GM23338 (cell line): ENCODE data around the gene IL26. TPM values are rescaled to one million over a fixed set of nuclear protein-coding genes. Genes with fewer than 3 reads are reported as not detected.

Experiments used
- ATAC-seq: fragments of 200-7000 bp; cut with Tn5 transposase; 3 replicates; pipeline ENCODE4 v1.9.1; 2020
- DNase-seq: peaks from one replicate; pipeline ENCODE4 v3.0.0-alpha.2; 2015; ENCODE audit warnings: low spot score
- H2AFZ ChIP-seq: fragments of 200-600 bp; sonication (generic); 2 replicates; pipeline ENCODE4 v1.8.0; 2016; ENCODE audit warnings: antibody characterized with exemption, mild to moderate bottlenecking, moderate library complexity
- H3F3A ChIP-seq: fragments of 200-600 bp; sonication (generic); replicated peaks from 2 replicates; pipeline ENCODE4 v1.8.0; 2017; ENCODE audit warnings: antibody characterized with exemption, mixed run types, low read depth
- H3K27ac ChIP-seq: fragments of 200-600 bp; sonication (generic); 2 replicates; pipeline ENCODE4 v1.6.1; 2016; ENCODE audit warnings: low read depth
- H3K27me3 ChIP-seq: fragments of 200-600 bp; sonication (generic); 2 replicates; pipeline ENCODE4 v1.8.0; 2016; ENCODE audit warnings: mild to moderate bottlenecking, mixed run types, moderate library complexity; ENCODE audit not compliant: insufficient read depth
- H3K36me3 ChIP-seq: fragments of 200-600 bp; sonication (generic); 2 replicates; pipeline ENCODE4 v1.8.0; 2016; ENCODE audit warnings: mild to moderate bottlenecking; ENCODE audit not compliant: insufficient read depth
- H3K4me1 ChIP-seq: fragments of 200-600 bp; sonication (generic); 2 replicates; pipeline ENCODE4 v1.8.0; 2016; ENCODE audit warnings: mild to moderate bottlenecking, moderate library complexity; ENCODE audit not compliant: insufficient read depth
- H3K4me2 ChIP-seq: fragments of 200-600 bp; sonication (generic); 2 replicates; pipeline ENCODE4 v1.7.1; 2017; ENCODE audit warnings: mixed run types
- H3K4me3 ChIP-seq: fragments of 200-600 bp; sonication (generic); 2 replicates; pipeline ENCODE4 v1.6.1; 2016; ENCODE audit warnings: mixed run types
- H3K79me2 ChIP-seq: fragments of 200-600 bp; sonication (generic); replicated peaks from 2 replicates; pipeline ENCODE4 v1.8.0; 2017; ENCODE audit warnings: mild to moderate bottlenecking; ENCODE audit not compliant: insufficient read depth
- H3K9me2 ChIP-seq: fragments of 200-600 bp; sonication (generic); 2 replicates; pipeline ENCODE4 v1.8.0; 2017; ENCODE audit not compliant: insufficient read depth
- H4K20me1 ChIP-seq: fragments of 200-600 bp; sonication (generic); replicated peaks from 2 replicates; pipeline ENCODE4 v1.8.0; 2017; ENCODE audit warnings: mild to moderate bottlenecking; ENCODE audit not compliant: insufficient read depth
- H3K27ac Mint-ChIP-seq: 2 replicates; pipeline ENCODE4 v1.8.0; 2020; ENCODE audit warnings: inconsistent platforms, mild to moderate bottlenecking, moderate library complexity, mixed read lengths
- H3K27me3 Mint-ChIP-seq: 3 replicates; pipeline ENCODE4 v1.8.0; 2022; ENCODE audit warnings: low read depth, mild to moderate bottlenecking, moderate library complexity, mixed read lengths, inconsistent platforms; ENCODE audit not compliant: insufficient read depth, poor library complexity
- H3K36me3 Mint-ChIP-seq: 3 replicates; pipeline ENCODE4 v1.8.0; 2021; ENCODE audit warnings: low read depth, mild to moderate bottlenecking, inconsistent platforms, moderate library complexity, mixed read lengths
- H3K4me1 Mint-ChIP-seq: 3 replicates; pipeline ENCODE4 v1.8.0; 2020; ENCODE audit warnings: mild to moderate bottlenecking, inconsistent platforms, mixed read lengths
- H3K4me3 Mint-ChIP-seq: 3 replicates; pipeline ENCODE4 v1.8.0; 2021; ENCODE audit warnings: moderate library complexity, mild to moderate bottlenecking, inconsistent platforms, mixed read lengths
- H3K9me3 Mint-ChIP-seq: 3 replicates; pipeline ENCODE4 v1.8.0; 2020; ENCODE audit warnings: moderate library complexity, mild to moderate bottlenecking, inconsistent platforms, mixed read lengths
- EZH2 ChIP-seq: fragments of 200-600 bp; sonication (generic); IDR thresholded peaks from one replicate; pipeline ENCODE4 v1.8.0; 2017; ENCODE audit warnings: antibody characterized with exemption, mild to moderate bottlenecking, low read depth; ENCODE audit not compliant: unreplicated experiment
- EZH2phosphoT487 ChIP-seq: fragments of 200-600 bp; sonication (generic); IDR thresholded peaks from one replicate; pipeline ENCODE4 v1.8.1; 2018; ENCODE audit warnings: antibody characterized with exemption; ENCODE audit not compliant: unreplicated experiment
- NANOG ChIP-seq: IDR thresholded peaks from 2 replicates; pipeline ENCODE4 v1.6.1; 2016; ENCODE audit warnings: antibody characterized with exemption, borderline replicate concordance
- POLR2AphosphoS5 ChIP-seq: IDR thresholded peaks from 2 replicates; pipeline ENCODE4 v1.6.1; 2016; ENCODE audit warnings: antibody characterized with exemption, low read depth
- STAT1 ChIP-seq: IDR thresholded peaks from one replicate; pipeline ENCODE4 v1.6.1; 2016; ENCODE audit warnings: antibody characterized with exemption; ENCODE audit not compliant: unreplicated experiment
- ZNF114 ChIP-seq: fragments of 250-450 bp; sonication (Bioruptor Pico); IDR thresholded peaks from 2 replicates; pipeline ENCODE4 v1.5.0; 2020; ENCODE audit warnings: mild to moderate bottlenecking, moderate library complexity
- ZNF331 ChIP-seq: fragments of 250-450 bp; sonication (Bioruptor Pico); IDR thresholded peaks from 2 replicates; pipeline ENCODE4 v1.5.0; 2020; ENCODE audit warnings: low read depth, mild to moderate bottlenecking, moderate library complexity
- polyA plus RNA-seq: library from polyadenylated mRNA; unstranded; fragments of >200 nt; fragmentation: Nextera tagmentation; extraction: Ambion mirVana; gene quantifications from 2 replicates; pipeline ENCODE4 v1.2.1, GENCODE V29; 2016
- total RNA-seq: library from RNA; depleted of rRNA; stranded (reverse); fragments of >200 nt; shearing (Covaris generic); gene quantifications from 2 replicates; pipeline ENCODE4 v1.2.3, GENCODE V29; 2014
- TF ChIP-seq, protein P1 (sequence below): IDR thresholded peaks from one replicate; pipeline ENCODE4 v1.6.1; 2018; ENCODE audit warnings: antibody characterized with exemption; ENCODE audit not compliant: unreplicated experiment
- TF ChIP-seq, protein P2 (sequence below), 2 experiments: fragments of 200-600 bp in 1 of 2; sonication (generic) in 1 of 2; conservative IDR thresholded peaks; 2 replicates each; pipeline versions ENCODE4 v1.5.1 to v1.6.1; 2016 to 2017; ENCODE audit warnings: antibody characterized with exemption in 2 of 2, low read depth in 2 of 2, mild to moderate bottlenecking in 2 of 2, moderate library complexity in 1 of 2
- TF ChIP-seq, protein P3 (sequence below): fragments of 250-450 bp; sonication (Bioruptor Pico); IDR thresholded peaks from 2 replicates; pipeline ENCODE4 v1.5.0; 2020; ENCODE audit warnings: mild to moderate bottlenecking, moderate library complexity

Gene IL26
- total and polyA plus RNA-seq, 2 experiments from 2014 or later = not detected

GRCh38 chr12:68240975-68241374, 15.4 kb upstream of the IL26 start (continued):
- TF ChIP-seq NANOG (no peak), ZNF331 (CRISPR knock-in tag) (no peak), STAT1 (no peak), EZH2 (no peak), ZNF114 (no peak), POLR2AphosphoS5 (no peak)
- TF ChIP-seq, protein P1, sequence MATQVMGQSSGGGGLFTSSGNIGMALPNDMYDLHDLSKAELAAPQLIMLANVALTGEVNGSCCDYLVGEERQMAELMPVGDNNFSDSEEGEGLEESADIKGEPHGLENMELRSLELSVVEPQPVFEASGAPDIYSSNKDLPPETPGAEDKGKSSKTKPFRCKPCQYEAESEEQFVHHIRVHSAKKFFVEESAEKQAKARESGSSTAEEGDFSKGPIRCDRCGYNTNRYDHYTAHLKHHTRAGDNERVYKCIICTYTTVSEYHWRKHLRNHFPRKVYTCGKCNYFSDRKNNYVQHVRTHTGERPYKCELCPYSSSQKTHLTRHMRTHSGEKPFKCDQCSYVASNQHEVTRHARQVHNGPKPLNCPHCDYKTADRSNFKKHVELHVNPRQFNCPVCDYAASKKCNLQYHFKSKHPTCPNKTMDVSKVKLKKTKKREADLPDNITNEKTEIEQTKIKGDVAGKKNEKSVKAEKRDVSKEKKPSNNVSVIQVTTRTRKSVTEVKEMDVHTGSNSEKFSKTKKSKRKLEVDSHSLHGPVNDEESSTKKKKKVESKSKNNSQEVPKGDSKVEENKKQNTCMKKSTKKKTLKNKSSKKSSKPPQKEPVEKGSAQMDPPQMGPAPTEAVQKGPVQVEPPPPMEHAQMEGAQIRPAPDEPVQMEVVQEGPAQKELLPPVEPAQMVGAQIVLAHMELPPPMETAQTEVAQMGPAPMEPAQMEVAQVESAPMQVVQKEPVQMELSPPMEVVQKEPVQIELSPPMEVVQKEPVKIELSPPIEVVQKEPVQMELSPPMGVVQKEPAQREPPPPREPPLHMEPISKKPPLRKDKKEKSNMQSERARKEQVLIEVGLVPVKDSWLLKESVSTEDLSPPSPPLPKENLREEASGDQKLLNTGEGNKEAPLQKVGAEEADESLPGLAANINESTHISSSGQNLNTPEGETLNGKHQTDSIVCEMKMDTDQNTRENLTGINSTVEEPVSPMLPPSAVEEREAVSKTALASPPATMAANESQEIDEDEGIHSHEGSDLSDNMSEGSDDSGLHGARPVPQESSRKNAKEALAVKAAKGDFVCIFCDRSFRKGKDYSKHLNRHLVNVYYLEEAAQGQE = no peak
- TF ChIP-seq, protein P2, sequence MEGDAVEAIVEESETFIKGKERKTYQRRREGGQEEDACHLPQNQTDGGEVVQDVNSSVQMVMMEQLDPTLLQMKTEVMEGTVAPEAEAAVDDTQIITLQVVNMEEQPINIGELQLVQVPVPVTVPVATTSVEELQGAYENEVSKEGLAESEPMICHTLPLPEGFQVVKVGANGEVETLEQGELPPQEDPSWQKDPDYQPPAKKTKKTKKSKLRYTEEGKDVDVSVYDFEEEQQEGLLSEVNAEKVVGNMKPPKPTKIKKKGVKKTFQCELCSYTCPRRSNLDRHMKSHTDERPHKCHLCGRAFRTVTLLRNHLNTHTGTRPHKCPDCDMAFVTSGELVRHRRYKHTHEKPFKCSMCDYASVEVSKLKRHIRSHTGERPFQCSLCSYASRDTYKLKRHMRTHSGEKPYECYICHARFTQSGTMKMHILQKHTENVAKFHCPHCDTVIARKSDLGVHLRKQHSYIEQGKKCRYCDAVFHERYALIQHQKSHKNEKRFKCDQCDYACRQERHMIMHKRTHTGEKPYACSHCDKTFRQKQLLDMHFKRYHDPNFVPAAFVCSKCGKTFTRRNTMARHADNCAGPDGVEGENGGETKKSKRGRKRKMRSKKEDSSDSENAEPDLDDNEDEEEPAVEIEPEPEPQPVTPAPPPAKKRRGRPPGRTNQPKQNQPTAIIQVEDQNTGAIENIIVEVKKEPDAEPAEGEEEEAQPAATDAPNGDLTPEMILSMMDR (conservative IDR thresholded peaks at IDR 0.05; ENCODE audit: low read depth in 2 of 2) = no peak

DNA sequence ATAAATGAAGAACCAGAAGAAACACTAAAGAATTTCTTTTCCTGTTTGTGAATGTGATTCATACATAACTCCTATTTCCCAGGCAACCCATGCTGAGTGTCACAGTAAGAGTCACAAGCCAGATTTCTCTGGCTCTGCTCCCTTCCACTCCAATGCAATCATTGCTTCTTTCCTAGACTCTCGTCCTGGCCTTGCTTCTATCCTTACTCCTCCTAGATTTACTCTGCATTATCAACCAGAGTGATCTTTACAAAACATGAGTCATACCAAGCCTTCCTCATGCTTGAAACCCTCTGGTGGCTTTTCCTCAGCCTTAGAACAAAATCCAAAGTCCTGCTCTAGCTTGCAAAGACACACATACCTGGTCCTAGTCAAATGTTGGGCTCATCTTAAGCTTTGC, 14.5 kb upstream of the IL26 start:
- H3K27me3 Mint-ChIP-seq = no peaks in the 10 kb centered on the region
- Histone ChIP-seq H3K36me3 (no peaks in the 10 kb centered on the region), H3K27ac (no peak overlapping the region), H3K9me2 (peaks cover 10% of the 10 kb centered on the region; the same call in 1 of the 2 replicates), H3F3A (no peaks in the 10 kb centered on the region), H3K79me2 (no peaks in the 10 kb centered on the region), H3K4me3 (no peak overlapping the region), H4K20me1 (no peaks in the 10 kb centered on the region), H2AFZ (no peak overlapping the region), H3K27me3 (no peaks in the 10 kb centered on the region), H3K4me2 (no peak overlapping the region), H3K4me1 (no peaks in the 10 kb centered on the region)
- DNase-seq = no peak
- H3K4me1 Mint-ChIP-seq = peaks cover 2% of the 10 kb centered on the region; the same call in 1 of the 3 replicates
- H3K9me3 Mint-ChIP-seq = no peaks in the 10 kb centered on the region
- H3K27ac Mint-ChIP-seq = no peak overlapping the region
- no peaks in the 10 kb centered on the region for H3K36me3 Mint-ChIP-seq
- ATAC-seq = no peak
- no peak overlapping the region for H3K4me3 Mint-ChIP-seq
- TF ChIP-seq EZH2phosphoT487 = no peak
- TF ChIP-seq ZNF114 = no peak
- TF ChIP-seq, protein P2 (conservative IDR thresholded peaks at IDR 0.05; ENCODE audit: low read depth in 2 of 2) = no peak
- TF ChIP-seq, protein P3, sequence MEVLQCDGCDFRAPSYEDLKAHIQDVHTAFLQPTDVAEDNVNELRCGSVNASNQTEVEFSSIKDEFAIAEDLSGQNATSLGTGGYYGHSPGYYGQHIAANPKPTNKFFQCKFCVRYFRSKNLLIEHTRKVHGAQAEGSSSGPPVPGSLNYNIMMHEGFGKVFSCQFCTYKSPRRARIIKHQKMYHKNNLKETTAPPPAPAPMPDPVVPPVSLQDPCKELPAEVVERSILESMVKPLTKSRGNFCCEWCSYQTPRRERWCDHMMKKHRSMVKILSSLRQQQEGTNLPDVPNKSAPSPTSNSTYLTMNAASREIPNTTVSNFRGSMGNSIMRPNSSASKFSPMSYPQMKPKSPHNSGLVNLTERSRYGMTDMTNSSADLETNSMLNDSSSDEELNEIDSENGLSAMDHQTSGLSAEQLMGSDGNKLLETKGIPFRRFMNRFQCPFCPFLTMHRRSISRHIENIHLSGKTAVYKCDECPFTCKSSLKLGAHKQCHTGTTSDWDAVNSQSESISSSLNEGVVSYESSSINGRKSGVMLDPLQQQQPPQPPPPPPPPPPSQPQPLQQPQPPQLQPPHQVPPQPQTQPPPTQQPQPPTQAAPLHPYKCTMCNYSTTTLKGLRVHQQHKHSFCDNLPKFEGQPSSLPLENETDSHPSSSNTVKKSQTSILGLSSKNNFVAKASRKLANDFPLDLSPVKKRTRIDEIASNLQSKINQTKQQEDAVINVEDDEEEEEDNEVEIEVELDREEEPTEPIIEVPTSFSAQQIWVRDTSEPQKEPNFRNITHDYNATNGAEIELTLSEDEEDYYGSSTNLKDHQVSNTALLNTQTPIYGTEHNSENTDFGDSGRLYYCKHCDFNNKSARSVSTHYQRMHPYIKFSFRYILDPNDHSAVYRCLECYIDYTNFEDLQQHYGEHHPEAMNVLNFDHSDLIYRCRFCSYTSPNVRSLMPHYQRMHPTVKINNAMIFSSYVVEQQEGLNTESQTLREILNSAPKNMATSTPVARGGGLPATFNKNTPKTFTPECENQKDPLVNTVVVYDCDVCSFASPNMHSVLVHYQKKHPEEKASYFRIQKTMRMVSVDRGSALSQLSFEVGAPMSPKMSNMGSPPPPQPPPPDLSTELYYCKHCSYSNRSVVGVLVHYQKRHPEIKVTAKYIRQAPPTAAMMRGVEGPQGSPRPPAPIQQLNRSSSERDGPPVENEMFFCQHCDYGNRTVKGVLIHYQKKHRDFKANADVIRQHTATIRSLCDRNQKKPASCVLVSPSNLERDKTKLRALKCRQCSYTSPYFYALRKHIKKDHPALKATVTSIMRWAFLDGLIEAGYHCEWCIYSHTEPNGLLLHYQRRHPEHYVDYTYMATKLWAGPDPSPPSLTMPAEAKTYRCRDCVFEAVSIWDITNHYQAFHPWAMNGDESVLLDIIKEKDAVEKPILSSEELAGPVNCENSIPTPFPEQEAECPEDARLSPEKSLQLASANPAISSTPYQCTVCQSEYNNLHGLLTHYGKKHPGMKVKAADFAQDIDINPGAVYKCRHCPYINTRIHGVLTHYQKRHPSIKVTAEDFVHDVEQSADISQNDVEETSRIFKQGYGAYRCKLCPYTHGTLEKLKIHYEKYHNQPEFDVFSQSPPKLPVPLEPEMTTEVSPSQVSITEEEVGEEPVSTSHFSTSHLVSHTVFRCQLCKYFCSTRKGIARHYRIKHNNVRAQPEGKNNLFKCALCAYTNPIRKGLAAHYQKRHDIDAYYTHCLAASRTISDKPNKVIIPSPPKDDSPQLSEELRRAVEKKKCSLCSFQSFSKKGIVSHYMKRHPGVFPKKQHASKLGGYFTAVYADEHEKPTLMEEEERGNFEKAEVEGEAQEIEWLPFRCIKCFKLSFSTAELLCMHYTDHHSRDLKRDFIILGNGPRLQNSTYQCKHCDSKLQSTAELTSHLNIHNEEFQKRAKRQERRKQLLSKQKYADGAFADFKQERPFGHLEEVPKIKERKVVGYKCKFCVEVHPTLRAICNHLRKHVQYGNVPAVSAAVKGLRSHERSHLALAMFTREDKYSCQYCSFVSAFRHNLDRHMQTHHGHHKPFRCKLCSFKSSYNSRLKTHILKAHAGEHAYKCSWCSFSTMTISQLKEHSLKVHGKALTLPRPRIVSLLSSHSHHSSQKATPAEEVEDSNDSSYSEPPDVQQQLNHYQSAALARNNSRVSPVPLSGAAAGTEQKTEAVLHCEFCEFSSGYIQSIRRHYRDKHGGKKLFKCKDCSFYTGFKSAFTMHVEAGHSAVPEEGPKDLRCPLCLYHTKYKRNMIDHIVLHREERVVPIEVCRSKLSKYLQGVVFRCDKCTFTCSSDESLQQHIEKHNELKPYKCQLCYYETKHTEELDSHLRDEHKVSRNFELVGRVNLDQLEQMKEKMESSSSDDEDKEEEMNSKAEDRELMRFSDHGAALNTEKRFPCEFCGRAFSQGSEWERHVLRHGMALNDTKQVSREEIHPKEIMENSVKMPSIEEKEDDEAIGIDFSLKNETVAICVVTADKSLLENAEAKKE = no peak
- no peak for TF ChIP-seq EZH2
- no peak for TF ChIP-seq NANOG
- no peak for TF ChIP-seq POLR2AphosphoS5
